ENCODE measurements around the gene RBM20. TPM values are rescaled to one million over a fixed set of nuclear protein-coding genes. Genes with fewer than 3 reads are reported as not detected.

Gene RBM20
- total and polyA plus RNA-seq, 2 of the 13 experiments (the other 11 are each of a cell fraction or from before 2014, with no cell fraction given): 0.02 to 0.22 TPM

DNA sequence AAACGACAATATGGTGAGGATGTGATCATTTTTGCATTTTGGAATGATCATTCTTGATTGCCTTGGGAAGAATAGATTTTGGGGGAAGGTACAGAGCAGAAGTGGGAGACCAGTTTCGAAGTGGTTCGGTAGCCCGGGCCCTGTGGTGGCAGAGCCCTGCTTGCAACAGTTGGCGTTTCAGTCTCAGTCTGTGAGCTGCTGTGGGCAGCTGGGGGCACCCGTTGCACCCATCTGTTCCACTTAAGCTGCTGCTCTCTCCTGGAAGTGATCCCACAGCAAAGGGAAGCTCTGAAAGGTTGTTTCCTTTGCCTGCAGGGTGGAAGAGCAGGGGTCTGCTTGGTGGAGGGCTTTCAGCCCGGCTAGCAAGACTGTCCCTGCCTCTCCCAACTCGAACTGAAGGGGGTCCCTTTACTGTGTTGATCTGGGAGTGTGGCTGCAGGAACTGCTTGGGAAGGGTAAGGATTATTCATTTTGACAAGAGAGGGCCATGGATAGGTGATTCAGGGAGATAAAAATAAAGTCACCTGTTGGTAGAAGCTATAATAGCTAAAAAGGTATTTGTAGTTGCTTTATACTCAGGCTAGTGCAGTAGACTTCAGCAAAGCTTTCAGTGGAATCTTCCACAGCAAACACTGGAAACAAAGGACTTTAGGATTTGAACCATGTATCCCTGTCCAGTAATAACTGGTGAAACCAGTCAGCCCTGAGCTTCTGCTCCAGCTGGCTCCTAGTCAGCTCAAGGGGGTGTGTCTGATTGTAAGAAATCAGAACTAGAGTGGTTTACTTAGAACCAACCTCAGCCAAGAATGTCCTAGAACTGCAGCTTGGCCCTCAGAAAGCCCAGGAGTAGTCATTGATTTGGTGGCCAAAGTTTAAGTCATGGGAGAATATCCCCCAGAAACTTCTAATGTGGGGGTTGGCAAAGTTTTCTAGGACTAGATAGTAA lies 174.4 kb downstream of the RBM20 start:
- BruUV-seq (replicated peaks): no TSS peak
- FAIRE-seq (no peak), ATAC-seq (peak; percentile 52), DNase-seq (ENCODE audit: low spot score) (no peak)
- H3K4me3 ChIP-seq (replicated peaks in 1 of 3; ENCODE audit: insufficient read depth in 1 of 3, low read depth in 2 of 3, low read length in 3 of 3): no peak overlapping the region
- 49% methylated on average over 6 of the region's 8 CpGs for WGBS (ENCODE audit: low lambda C conversion rate)
- no peaks in the 10 kb centered on the region for H3K36me3 ChIP-seq (replicated peaks in 1 of 2; ENCODE audit: control insufficient read depth in 1 of 2, insufficient read depth in 2 of 2, low read length in 2 of 2)
- ChIA-PET CTCF (ENCODE audit: low intra/inter-chr PET ratio, low total read pairs) (no interaction called here), POLR2A (interaction anchor here (0.5 to 0.9 kb wide), 2 partner anchors 53 to 608 kb away, joined by 4 to 5 read pairs; partner anchors contain the start of gene PDCD4)
- H2AFZ ChIP-seq (ENCODE audit: low read length): no peak overlapping the region
- no peaks in the 10 kb centered on the region for H3K9me3 ChIP-seq (ENCODE audit: low read length)
- H3K9ac ChIP-seq (ENCODE audit: insufficient read depth, low read depth, low read length): no peak overlapping the region
- peaks cover 0 to 1% of the 10 kb centered on the region in 2 experiments; a peak in 1 of 5 replicates for H3K27me3 ChIP-seq (ENCODE audit: control insufficient read depth in 1 of 2, insufficient read depth in 2 of 2, low read length in 2 of 2)
- H3K4me1 ChIP-seq (ENCODE audit: insufficient read depth, low read length): peaks cover 35% of the 10 kb centered on the region
- intact Hi-C loops (cut with micrococcal nuclease; ENCODE audit: unreplicated experiment) (no loop called here), in situ Hi-C loops (cut with HindIII; ENCODE audit: extremely low pct_ligation_motif_present, low pct_unique_long_range_greater_than_20kb) (no loop called here)
- H3K4me2 ChIP-seq (ENCODE audit: low read depth, low read length): peak overlapping the region; percentile 15; the same call in 1 of the 2 replicates
- H3K79me2 ChIP-seq (ENCODE audit: insufficient read depth, low read length): no peaks in the 10 kb centered on the region
- TF ChIP-seq ZNF777 (CRISPR knock-in tag; IDR thresholded peaks at IDR 0.05) (no peak), IKZF4 (CRISPR knock-in tag; IDR thresholded peaks at IDR 0.05; ENCODE audit: borderline replicate concordance, low read depth, not compliant biosample characterization) (no peak), ZNF296 (CRISPR knock-in tag; conservative IDR thresholded peaks at IDR 0.05) (no peak)
- TF ChIP-seq, protein P1, sequence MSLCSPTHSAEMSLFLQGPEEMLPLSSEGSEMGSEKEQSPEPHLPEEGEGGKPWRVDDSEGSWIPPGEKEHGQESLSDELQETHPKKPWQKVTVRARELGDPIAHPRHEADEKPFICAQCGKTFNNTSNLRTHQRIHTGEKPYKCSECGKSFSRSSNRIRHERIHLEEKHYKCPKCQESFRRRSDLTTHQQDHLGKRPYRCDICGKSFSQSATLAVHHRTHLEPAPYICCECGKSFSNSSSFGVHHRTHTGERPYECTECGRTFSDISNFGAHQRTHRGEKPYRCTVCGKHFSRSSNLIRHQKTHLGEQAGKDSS (CRISPR knock-in tag; IDR thresholded peaks at IDR 0.05; ENCODE audit: borderline replicate concordance, low read depth): no peak
- no peaks in the 10 kb centered on the region for H4K20me1 ChIP-seq (ENCODE audit: insufficient read depth, low read length)
- no peak overlapping the region for H3K27ac ChIP-seq (ENCODE audit: extremely low read length, insufficient read depth, low read length)

DNA sequence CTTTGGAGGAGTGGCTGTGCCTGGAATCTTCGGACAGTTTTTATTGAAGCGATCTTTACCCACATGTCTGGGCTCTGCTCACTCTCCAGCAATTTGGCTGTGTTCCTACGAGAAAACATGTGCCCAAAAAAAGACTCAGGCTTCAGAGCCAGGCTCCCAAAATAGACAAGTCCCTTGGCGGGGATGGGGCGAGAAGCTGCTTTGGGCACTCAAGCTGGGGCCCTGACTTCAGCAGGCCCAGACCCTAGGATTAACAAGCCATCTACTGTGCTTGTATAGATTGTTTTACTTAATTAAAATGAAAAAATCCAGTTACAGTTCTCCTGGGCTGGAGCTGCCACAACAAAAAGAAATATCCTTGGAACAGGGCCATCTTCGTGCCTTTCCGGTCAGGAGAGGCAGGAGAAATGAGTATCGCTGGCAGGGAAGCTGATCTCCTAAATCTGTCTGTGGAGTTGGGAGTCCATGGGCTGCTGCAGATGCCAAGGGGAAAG lies 176.2 kb downstream of the RBM20 start:
- no peaks in the 10 kb centered on the region for H4K20me1 ChIP-seq (ENCODE audit: insufficient read depth, low read length)
- ATAC-seq (no peak), DNase-seq (ENCODE audit: low spot score) (no peak), FAIRE-seq (no peak)
- H3K9me3 ChIP-seq (ENCODE audit: low read length): no peaks in the 10 kb centered on the region
- CTCF ChIA-PET (ENCODE audit: low intra/inter-chr PET ratio, low total read pairs): no interaction called here
- no peak overlapping the region for H3K9ac ChIP-seq (ENCODE audit: insufficient read depth, low read depth, low read length)
- H3K36me3 ChIP-seq (replicated peaks in 1 of 2; ENCODE audit: control insufficient read depth in 1 of 2, insufficient read depth in 2 of 2, low read length in 2 of 2): no peaks in the 10 kb centered on the region
- intact Hi-C loops (cut with micrococcal nuclease; ENCODE audit: unreplicated experiment) (no loop called here), in situ Hi-C loops (cut with HindIII; ENCODE audit: extremely low pct_ligation_motif_present, low pct_unique_long_range_greater_than_20kb) (no loop called here)
- 68% methylated on average over 8 of the region's 8 CpGs for WGBS (ENCODE audit: low lambda C conversion rate)
- no peak for TF ChIP-seq PAF1 (CRISPR knock-in tag; IDR thresholded peaks at IDR 0.05)
- no peak for TF ChIP-seq ZNF484 (CRISPR knock-in tag; IDR thresholded peaks at IDR 0.05; ENCODE audit: borderline replicate concordance, low read depth)
- TF ChIP-seq DR1 (CRISPR knock-in tag; IDR thresholded peaks at IDR 0.05): no peak
- no peak for TF ChIP-seq HMG20B (CRISPR knock-in tag; conservative IDR thresholded peaks at IDR 0.05)
- no peaks in the 10 kb centered on the region for H3K79me2 ChIP-seq (ENCODE audit: insufficient read depth, low read length)
- H3K4me2 ChIP-seq (ENCODE audit: low read depth, low read length): no peak overlapping the region
- no peak overlapping the region for H2AFZ ChIP-seq (ENCODE audit: low read length)
- BruUV-seq (replicated peaks): no TSS peak
- POLR2A ChIA-PET: no interaction called here
- H3K27me3 ChIP-seq (ENCODE audit: control insufficient read depth in 1 of 2, insufficient read depth in 2 of 2, low read length in 2 of 2): peaks cover 0 to 1% of the 10 kb centered on the region in 2 experiments; a peak in 1 of 5 replicates
- peaks cover 50% of the 10 kb centered on the region for H3K4me1 ChIP-seq (ENCODE audit: insufficient read depth, low read length)
- H3K4me3 ChIP-seq (replicated peaks in 1 of 3; ENCODE audit: insufficient read depth in 1 of 3, low read depth in 2 of 3, low read length in 3 of 3): no peak overlapping the region
- no peak overlapping the region for H3K27ac ChIP-seq (ENCODE audit: extremely low read length, insufficient read depth, low read length)
